Testis (tissue), 3 donors: ENCODE results near the gene SYNPO. TPM values are rescaled to one million over a fixed set of nuclear protein-coding genes. Genes with fewer than 3 reads are reported as not detected.

Source experiments
- DNase-seq: peaks from one replicate; pipeline ENCODE4 v3.0.0-alpha.2; 2019
- H3K27ac ChIP-seq, 2 donors: fragments of 200-600 bp; sonication (generic); one replicate each; pipeline ENCODE4 v1.5.1; 2019
- H3K27me3 ChIP-seq: fragments of 200-600 bp; sonication (generic); one replicate; pipeline ENCODE4 v1.5.1; 2019
- H3K36me3 ChIP-seq: fragments of 200-600 bp; sonication (generic); one replicate; pipeline ENCODE4 v1.5.1; 2017; ENCODE audit warnings: low read depth; ENCODE audit errors: missing control alignments
- H3K4me1 ChIP-seq: fragments of 200-600 bp; sonication (generic); one replicate; pipeline ENCODE4 v1.5.1; 2019
- H3K4me3 ChIP-seq, 2 donors: fragments of 200-600 bp; sonication (generic); one replicate each; pipeline ENCODE4 v1.5.1; 2017 to 2019
- H3K9me3 ChIP-seq: fragments of 200-600 bp; sonication (generic); one replicate; pipeline ENCODE4 v1.5.1; 2017
- CTCF ChIP-seq, 3 experiments: fragments of 450-650 bp in 2 of 3; fragments of 200-600 bp in 1 of 3; sonication (generic) in 1 of 3; IDR thresholded peaks; one replicate each; pipeline ENCODE4 v1.5.1; 2016 to 2019; ENCODE audit warnings: antibody characterized with exemption in 3 of 3, mild to moderate bottlenecking in 2 of 3, moderate library complexity in 1 of 3
- POLR2A ChIP-seq: fragments of 450-650 bp; IDR thresholded peaks from one replicate; pipeline ENCODE4 v1.6.1; 2017; ENCODE audit warnings: antibody characterized with exemption, mild to moderate bottlenecking, moderate library complexity
- WGBS, 2 donors: methylation state at CpG; one replicate each; pipeline ENCODE4 v1.1.5; 2018; 5-methylcytosine and 5-hydroxymethylcytosine counted together
- intact Hi-C: fragments of 100-400 bp; cut with DNase I; formaldehyde crosslinking; loops from one replicate; pipeline ENCODE4 v1.15.1; 2023; ENCODE audit warnings: low total_unique reads
- polyA plus RNA-seq: library from polyadenylated mRNA; stranded (reverse); fragments of 350-450 nt; fragmentation: Illumina TruSeq; extraction: RNeasy Lipid Tissue Mini Kit (QIAGEN cat#74804); gene quantifications from one replicate; pipeline ENCODE4 v1.2.3, GENCODE V29; 2014; ENCODE audit warnings: low read depth, low replicate concordance; ENCODE audit not compliant: insufficient read depth
- total RNA-seq, 2 donors: library from RNA; depleted of rRNA; stranded (reverse); fragments of >200 nt; gene quantifications; one replicate each; pipeline ENCODE4 v1.2.3, GENCODE V29; 2016

SYNPO gene
- total and polyA plus RNA-seq, 3 donors from 2014 or later: 49.1 to 53.2 (median 52.2) TPM

- Histone ChIP-seq H3K36me3 (no peaks in the 10 kb centered on the region), H3K4me1 (peaks cover 41% of the 10 kb centered on the region), H3K4me3 (peak overlapping the region; percentile 79 to 89), H3K27ac (peak overlapping the region; percentile 86 to 89), H3K27me3 (no peaks in the 10 kb centered on the region), H3K9me3 (no peaks in the 10 kb centered on the region)
- DNase-seq: no peak
- no peak for TF ChIP-seq CTCF (IDR thresholded peaks at IDR 0.05)
- TF ChIP-seq POLR2A: no peak
- intact Hi-C loops: no loop called here
- 22% methylated on average over 19 of the region's 19 CpGs; no CpG with 5 or more reads in 1 of the 2 donors for WGBS, 2 donors
Observed at GRCh38 chr5:150625164-150625535, 15.3 kb upstream of the SYNPO start.

GRCh38 chr5:150625831-150626746 is 14.4 kb upstream of the SYNPO start:
- 57 to 63% methylated on average over 9 to 10 of the region's 10 CpGs for WGBS, 2 donors
- H3K36me3 ChIP-seq: no peaks in the 10 kb centered on the region

GRCh38 chr5:150626853-150627276 is 13.6 kb upstream of the SYNPO start:
- intact Hi-C loops: no loop called here
- Histone ChIP-seq H3K36me3 (no peaks in the 10 kb centered on the region), H3K27ac (peak overlapping the region; percentile 86 to 89), H3K27me3 (no peaks in the 10 kb centered on the region), H3K9me3 (no peaks in the 10 kb centered on the region), H3K4me3 (peak overlapping the region in 1 of 2 donors; percentile 89), H3K4me1 (peaks cover 45% of the 10 kb centered on the region)
- no peak for DNase-seq
- WGBS, 2 donors: 55 to 64% methylated on average over 5 of the region's 5 CpGs
- TF ChIP-seq POLR2A (no peak), CTCF (IDR thresholded peaks at IDR 0.05) (no peak)

More at GRCh38 chr5:150625831-150626746, 14.4 kb upstream of the SYNPO start:
- Histone ChIP-seq H3K9me3 (no peaks in the 10 kb centered on the region), H3K27me3 (no peaks in the 10 kb centered on the region), H3K4me1 (peaks cover 45% of the 10 kb centered on the region), H3K4me3 (peak overlapping the region; percentile 79 to 89), H3K27ac (peak overlapping the region; percentile 86 to 89)
- DNase-seq: no peak
- TF ChIP-seq POLR2A (no peak), CTCF (IDR thresholded peaks at IDR 0.05) (no peak)
- intact Hi-C loops: no loop called here

- Histone ChIP-seq H3K27me3 (no peaks in the 10 kb centered on the region), H3K27ac (no peak overlapping the region), H3K9me3 (no peaks in the 10 kb centered on the region), H3K4me3 (no peak overlapping the region), H3K36me3 (no peaks in the 10 kb centered on the region), H3K4me1 (peaks cover 45% of the 10 kb centered on the region)
- intact Hi-C loops: no loop called here
- no peak for TF ChIP-seq POLR2A
- no peak for TF ChIP-seq CTCF (IDR thresholded peaks at IDR 0.05)
- WGBS, 2 donors: 55 to 62% methylated on average over 5 of the region's 5 CpGs
- no peak for DNase-seq
Observed at GRCh38 chr5:150627731-150628545, 12.5 kb upstream of the SYNPO start.
